ENCODE measurements around the gene SUV39H2. TPM values are rescaled to one million over a fixed set of nuclear protein-coding genes. Genes with fewer than 3 reads are reported as not detected.
A peak's percentile ranks its signal among the peaks of the same experiment; 100 is the strongest.

SUV39H2 gene
- total and polyA plus RNA-seq, 4 donors: 2.6 to 7.7 (median 5.4) TPM

DNA sequence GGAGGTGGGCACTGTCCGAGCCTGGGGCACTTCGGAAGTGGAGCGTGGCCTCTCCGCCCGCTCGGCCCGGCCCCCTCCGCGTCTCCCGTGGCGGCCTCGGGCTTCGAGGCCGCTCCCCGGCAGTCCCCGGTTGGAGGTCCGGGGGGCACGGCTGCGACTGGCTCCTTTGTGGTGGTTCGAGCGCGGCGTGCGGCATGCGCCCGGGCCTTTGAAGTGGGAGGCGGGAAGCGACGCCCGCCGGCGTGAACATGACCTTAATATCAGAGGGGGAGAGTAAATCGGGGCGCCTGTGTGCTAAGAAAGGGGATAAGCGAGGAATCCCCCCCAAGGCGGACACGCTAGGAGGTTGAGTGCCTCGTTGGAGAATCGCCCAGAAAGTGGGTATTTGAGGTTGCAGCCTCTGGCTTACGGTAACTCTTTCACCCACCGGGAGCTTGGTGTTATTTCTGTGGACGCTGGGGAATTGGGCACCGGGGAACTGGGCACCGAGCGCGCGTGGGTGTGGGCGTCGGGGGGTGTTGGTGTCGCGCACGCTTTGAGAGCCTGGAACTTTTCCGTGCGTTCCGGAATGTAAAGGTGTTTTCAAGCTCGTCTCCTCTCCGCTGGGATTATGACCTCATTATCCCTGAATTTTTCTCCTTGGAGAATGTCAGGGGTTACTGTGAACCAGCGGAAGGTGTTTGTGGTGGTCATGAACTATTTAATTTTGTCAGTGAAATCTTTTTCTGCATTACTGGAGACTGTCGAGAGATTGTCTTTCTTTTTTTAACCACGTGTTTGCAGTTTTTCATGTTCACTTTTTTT, 660 bp downstream of the SUV39H2 start:
- Histone ChIP-seq H3K27me3 (ENCODE audit: control insufficient read depth in 3 of 3, insufficient read depth in 3 of 3, low read length in 2 of 3) (no peaks in the 10 kb centered on the region), H3K36me3 (ENCODE audit: control insufficient read depth in 4 of 4, insufficient read depth in 4 of 4, low read length in 4 of 4) (no peaks in the 10 kb centered on the region), H3K4me1 (ENCODE audit: control insufficient read depth in 5 of 5, insufficient read depth in 5 of 5, low read length in 5 of 5) (peaks cover 0 to 28% (median 5%) of the 10 kb centered on the region in 5 donors), H3K4me3 (peak overlapping the region; percentile 97), H3K27ac (ENCODE audit: low read depth in 1 of 2, low read length in 1 of 2) (peak overlapping the region; percentile 86 to 99), H3K9me3 (ENCODE audit: control insufficient read depth in 4 of 4, insufficient read depth in 3 of 4, low read length in 3 of 4) (no peaks in the 10 kb centered on the region), H3K9ac (ENCODE audit: insufficient read depth in 1 of 2, low read length in 2 of 2) (peak overlapping the region; percentile 52 to 71)
- TF ChIP-seq, protein P1, sequence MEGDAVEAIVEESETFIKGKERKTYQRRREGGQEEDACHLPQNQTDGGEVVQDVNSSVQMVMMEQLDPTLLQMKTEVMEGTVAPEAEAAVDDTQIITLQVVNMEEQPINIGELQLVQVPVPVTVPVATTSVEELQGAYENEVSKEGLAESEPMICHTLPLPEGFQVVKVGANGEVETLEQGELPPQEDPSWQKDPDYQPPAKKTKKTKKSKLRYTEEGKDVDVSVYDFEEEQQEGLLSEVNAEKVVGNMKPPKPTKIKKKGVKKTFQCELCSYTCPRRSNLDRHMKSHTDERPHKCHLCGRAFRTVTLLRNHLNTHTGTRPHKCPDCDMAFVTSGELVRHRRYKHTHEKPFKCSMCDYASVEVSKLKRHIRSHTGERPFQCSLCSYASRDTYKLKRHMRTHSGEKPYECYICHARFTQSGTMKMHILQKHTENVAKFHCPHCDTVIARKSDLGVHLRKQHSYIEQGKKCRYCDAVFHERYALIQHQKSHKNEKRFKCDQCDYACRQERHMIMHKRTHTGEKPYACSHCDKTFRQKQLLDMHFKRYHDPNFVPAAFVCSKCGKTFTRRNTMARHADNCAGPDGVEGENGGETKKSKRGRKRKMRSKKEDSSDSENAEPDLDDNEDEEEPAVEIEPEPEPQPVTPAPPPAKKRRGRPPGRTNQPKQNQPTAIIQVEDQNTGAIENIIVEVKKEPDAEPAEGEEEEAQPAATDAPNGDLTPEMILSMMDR (IDR thresholded peaks at IDR 0.05; ENCODE audit: control extremely low read depth, extremely low read depth): no peak
- WGBS, 2 donors: 0 to 1% methylated on average over 58 to 60 of the region's 60 CpGs
- peak; percentile 53 to 64 (median 60) for DNase-seq
- no peak for ATAC-seq (ENCODE audit: insufficient read depth, low FRiP score)

DNA sequence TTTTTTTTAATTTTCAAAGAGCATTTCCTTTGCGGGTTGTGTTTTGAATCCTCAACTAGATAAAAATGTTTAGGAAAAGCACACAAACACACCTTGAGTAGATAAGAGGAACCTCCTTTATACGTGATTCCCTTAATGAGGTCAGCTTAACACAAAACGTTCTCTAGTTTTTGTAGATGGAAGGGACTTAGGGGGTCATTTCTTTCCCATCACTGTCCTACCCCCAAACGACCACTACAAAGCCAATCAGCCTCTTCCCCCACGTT, 1.2 kb downstream of the SUV39H2 start:
- H3K27ac ChIP-seq (ENCODE audit: low read depth in 1 of 2, low read length in 1 of 2): no peak overlapping the region
- H3K4me1 ChIP-seq (ENCODE audit: control insufficient read depth in 5 of 5, insufficient read depth in 5 of 5, low read length in 5 of 5): peaks cover 0 to 28% (median 5%) of the 10 kb centered on the region in 5 donors
- DNase-seq: no peak
- ATAC-seq (ENCODE audit: insufficient read depth, low FRiP score): no peak
- peak overlapping the region in 1 of 2 donors; percentile 71 for H3K9ac ChIP-seq (ENCODE audit: insufficient read depth in 1 of 2, low read length in 2 of 2)
- 3 to 6% methylated on average over 5 of the region's 5 CpGs for WGBS, 2 donors
- TF ChIP-seq, protein P1 (IDR thresholded peaks at IDR 0.05; ENCODE audit: control extremely low read depth, extremely low read depth): no peak
- no peaks in the 10 kb centered on the region for H3K36me3 ChIP-seq (ENCODE audit: control insufficient read depth in 4 of 4, insufficient read depth in 4 of 4, low read length in 4 of 4)
- no peaks in the 10 kb centered on the region for H3K9me3 ChIP-seq (ENCODE audit: control insufficient read depth in 4 of 4, insufficient read depth in 3 of 4, low read length in 3 of 4)
- H3K4me3 ChIP-seq: no peak overlapping the region
- no peaks in the 10 kb centered on the region for H3K27me3 ChIP-seq (ENCODE audit: control insufficient read depth in 3 of 3, insufficient read depth in 3 of 3, low read length in 2 of 3)

DNA sequence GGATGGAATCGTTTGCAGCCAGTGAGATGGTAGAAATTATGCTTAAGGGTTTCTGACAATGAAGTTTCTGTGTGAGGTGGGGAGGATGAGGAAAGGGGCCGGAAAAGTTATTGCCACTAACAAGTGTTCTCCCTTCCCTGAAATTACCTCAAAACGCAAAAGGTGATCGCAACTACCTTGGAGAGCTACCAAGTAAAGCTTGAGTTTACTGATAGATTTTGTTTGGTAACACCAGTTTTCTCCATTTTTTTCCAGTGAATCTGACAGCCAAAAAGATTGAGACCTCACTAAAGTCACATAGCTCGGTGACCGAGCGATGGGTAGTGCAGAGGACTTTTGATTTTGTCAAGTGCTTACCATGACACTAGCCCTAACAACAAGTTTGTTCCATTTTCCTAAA, 1.6 kb downstream of the SUV39H2 start:
- 60 to 64% methylated on average over 7 of the region's 7 CpGs for WGBS, 2 donors
- no peaks in the 10 kb centered on the region for H3K9me3 ChIP-seq (ENCODE audit: control insufficient read depth in 4 of 4, insufficient read depth in 3 of 4, low read length in 3 of 4)
- H3K4me1 ChIP-seq (ENCODE audit: control insufficient read depth in 5 of 5, insufficient read depth in 5 of 5, low read length in 5 of 5): peaks cover 0 to 28% (median 5%) of the 10 kb centered on the region in 5 donors
- no peak overlapping the region for H3K27ac ChIP-seq (ENCODE audit: low read depth in 1 of 2, low read length in 1 of 2)
- H3K36me3 ChIP-seq (ENCODE audit: control insufficient read depth in 4 of 4, insufficient read depth in 4 of 4, low read length in 4 of 4): peaks cover 0 to 1% (median 0%) of the 10 kb centered on the region in 4 donors
- H3K4me3 ChIP-seq: no peak overlapping the region
- DNase-seq (peak in 1 of 3 donors; percentile 16), ATAC-seq (ENCODE audit: insufficient read depth, low FRiP score) (no peak)
- peak overlapping the region in 1 of 2 donors; percentile 71 for H3K9ac ChIP-seq (ENCODE audit: insufficient read depth in 1 of 2, low read length in 2 of 2)
- H3K27me3 ChIP-seq (ENCODE audit: control insufficient read depth in 3 of 3, insufficient read depth in 3 of 3, low read length in 2 of 3): no peaks in the 10 kb centered on the region
- TF ChIP-seq, protein P1 (IDR thresholded peaks at IDR 0.05; ENCODE audit: control extremely low read depth, extremely low read depth): no peak

Measured in lung (tissue), 12 donors.